Endothelial cell of umbilical vein (primary cell): Measurements from ENCODE around the gene NTF4.

ENCODE experiments used
- EZH2 ChIP-seq: IDR thresholded peaks from 2 replicates; pipeline ENCODE4 v1.6.1; 2012; ENCODE audit warnings: borderline replicate concordance, low read depth, mild to moderate bottlenecking, moderate library complexity, low read length, inconsistent platforms; ENCODE audit not compliant: severe bottlenecking
- GATA2 ChIP-seq: IDR thresholded peaks from 2 replicates; pipeline ENCODE4 v1.7.0; 2011; ENCODE audit warnings: low read depth, mild to moderate bottlenecking, moderate library complexity, mixed read lengths, low read length; ENCODE audit not compliant: insufficient read length, insufficient read depth
- JUN ChIP-seq: IDR thresholded peaks from 2 replicates; pipeline ENCODE4 v1.6.1; 2011; ENCODE audit warnings: borderline replicate concordance, low read depth; ENCODE audit not compliant: insufficient read length, insufficient read depth
- MYC ChIP-seq: IDR thresholded peaks from one replicate; pipeline ENCODE4 v1.6.1; 2011; ENCODE audit warnings: mild to moderate bottlenecking, low read depth, low read length
- POLR2A ChIP-seq: IDR thresholded peaks from 2 replicates; pipeline ENCODE4 v1.6.1; 2012; ENCODE audit warnings: low read depth, mild to moderate bottlenecking, control low read depth, low read length
- POLR2AphosphoS5 ChIP-seq: IDR thresholded peaks from 2 replicates; pipeline ENCODE4 v1.6.1; 2012; ENCODE audit warnings: low read depth, mild to moderate bottlenecking, control low read depth, low read length, moderate library complexity; ENCODE audit not compliant: insufficient read depth
- TF ChIP-seq, protein P1 (sequence below): IDR thresholded peaks from 2 replicates; pipeline ENCODE4 v1.6.1; 2011; ENCODE audit not compliant: insufficient read depth, insufficient read length
- TF ChIP-seq, protein P2 (sequence below), 2 donors: IDR thresholded peaks; 1 replicate in 1 of 2; 2 replicates in 1 of 2; pipeline ENCODE4 v1.5.1; 2011; ENCODE audit warnings: low read length in 2 of 2, mild to moderate bottlenecking in 2 of 2, moderate library complexity in 2 of 2, control low read depth in 1 of 2, inconsistent platforms in 1 of 2, low read depth in 1 of 2; ENCODE audit not compliant: insufficient read depth in 1 of 2; ENCODE audit errors: extremely low read depth in 1 of 2

DNA sequence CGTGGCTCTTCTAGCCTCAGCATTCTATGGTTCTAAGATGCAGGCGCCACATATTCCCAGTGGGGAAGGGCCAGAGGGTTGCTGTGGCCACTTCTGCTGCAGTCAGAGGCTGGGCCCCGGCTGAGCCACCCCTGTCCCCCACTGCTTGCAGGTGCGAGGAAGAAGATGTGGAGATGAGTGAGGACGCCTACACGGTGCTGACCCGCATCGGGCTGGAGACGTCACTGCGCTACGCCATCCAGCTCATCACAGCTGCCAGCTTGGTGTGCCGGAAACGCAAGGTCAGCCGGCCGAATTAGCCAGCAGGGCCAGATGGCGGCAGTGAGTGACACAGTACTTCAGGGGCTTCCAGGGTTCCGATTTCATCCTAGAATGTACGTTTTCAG is 49.8 kb downstream of the NTF4 start:
- TF ChIP-seq, protein P1, sequence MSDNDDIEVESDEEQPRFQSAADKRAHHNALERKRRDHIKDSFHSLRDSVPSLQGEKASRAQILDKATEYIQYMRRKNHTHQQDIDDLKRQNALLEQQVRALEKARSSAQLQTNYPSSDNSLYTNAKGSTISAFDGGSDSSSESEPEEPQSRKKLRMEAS, result no peak
- no peak for TF ChIP-seq POLR2AphosphoS5
- no peak for TF ChIP-seq POLR2A
- TF ChIP-seq, protein P2, sequence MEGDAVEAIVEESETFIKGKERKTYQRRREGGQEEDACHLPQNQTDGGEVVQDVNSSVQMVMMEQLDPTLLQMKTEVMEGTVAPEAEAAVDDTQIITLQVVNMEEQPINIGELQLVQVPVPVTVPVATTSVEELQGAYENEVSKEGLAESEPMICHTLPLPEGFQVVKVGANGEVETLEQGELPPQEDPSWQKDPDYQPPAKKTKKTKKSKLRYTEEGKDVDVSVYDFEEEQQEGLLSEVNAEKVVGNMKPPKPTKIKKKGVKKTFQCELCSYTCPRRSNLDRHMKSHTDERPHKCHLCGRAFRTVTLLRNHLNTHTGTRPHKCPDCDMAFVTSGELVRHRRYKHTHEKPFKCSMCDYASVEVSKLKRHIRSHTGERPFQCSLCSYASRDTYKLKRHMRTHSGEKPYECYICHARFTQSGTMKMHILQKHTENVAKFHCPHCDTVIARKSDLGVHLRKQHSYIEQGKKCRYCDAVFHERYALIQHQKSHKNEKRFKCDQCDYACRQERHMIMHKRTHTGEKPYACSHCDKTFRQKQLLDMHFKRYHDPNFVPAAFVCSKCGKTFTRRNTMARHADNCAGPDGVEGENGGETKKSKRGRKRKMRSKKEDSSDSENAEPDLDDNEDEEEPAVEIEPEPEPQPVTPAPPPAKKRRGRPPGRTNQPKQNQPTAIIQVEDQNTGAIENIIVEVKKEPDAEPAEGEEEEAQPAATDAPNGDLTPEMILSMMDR (IDR thresholded peaks at IDR 0.05; ENCODE audit: extremely low read depth in 1 of 2, insufficient read depth in 1 of 2, low read depth in 1 of 2, low read length in 2 of 2), result no peak
- no peak for TF ChIP-seq EZH2
- TF ChIP-seq MYC, result no peak
- TF ChIP-seq GATA2, result no peak
- no peak for TF ChIP-seq JUN
